ENCODE results near the gene FCRL6. TPM values are rescaled to one million over a fixed set of nuclear protein-coding genes. Genes with fewer than 3 reads are reported as not detected.

Gene FCRL6
- total and polyA plus RNA-seq, 2 donors (not counting 3 experiments of a cell fraction or from before 2014, with no cell fraction given): 0.06 TPM; not detected in 1

- Histone ChIP-seq H4K20me1 (replicated peaks; ENCODE audit: control insufficient read depth, extremely low read depth, insufficient read depth, low read length) (no peaks in the 10 kb centered on the region), H3K4me2 (ENCODE audit: insufficient read depth, low read length) (no peak overlapping the region), H3K9me1 (replicated peaks; ENCODE audit: control insufficient read depth, extremely low read depth, insufficient read depth, low read length) (no peaks in the 10 kb centered on the region), H3K27ac (ENCODE audit: insufficient read depth, low read depth, low read length) (no peak overlapping the region), H3K9me3 (replicated peaks; ENCODE audit: control insufficient read depth, insufficient read depth, low read length) (no peaks in the 10 kb centered on the region), H3K27me3 (ENCODE audit: control insufficient read depth in 2 of 2, insufficient read depth in 2 of 2, low read length in 2 of 2) (no peaks in the 10 kb centered on the region), H3K36me3 (ENCODE audit: control insufficient read depth in 2 of 2, extremely low read depth in 1 of 2, insufficient read depth in 2 of 2, low read length in 2 of 2) (no peaks in the 10 kb centered on the region), H3K4me3 (replicated peaks in 1 of 3; ENCODE audit: insufficient read depth in 1 of 3, low read depth in 1 of 3, low read length in 3 of 3) (no peak overlapping the region), H2AFZ (ENCODE audit: low read depth, low read length) (no peak overlapping the region), H3K9ac (replicated peaks; ENCODE audit: extremely low read depth, insufficient read depth, low read length) (no peak overlapping the region), H3K79me2 (ENCODE audit: control insufficient read depth, insufficient read depth, low read length) (no peaks in the 10 kb centered on the region), H3K4me1 (ENCODE audit: control insufficient read depth, extremely low read depth, insufficient read depth, low read length) (no peaks in the 10 kb centered on the region)
- DNase-seq (ENCODE audit: low read depth, low spot score): no peak
- no peak for TF ChIP-seq GATA2 (IDR thresholded peaks at IDR 0.05; ENCODE audit: insufficient read depth, insufficient read length, low read depth, low read length)
- no peak for TF ChIP-seq MYC (IDR thresholded peaks at IDR 0.05; ENCODE audit: low read depth, low read length)
- no peak for TF ChIP-seq FOS (IDR thresholded peaks at IDR 0.05; ENCODE audit: borderline replicate concordance, insufficient read depth, low read length)
- FAIRE-seq: no peak
- ChIA-PET POLR2A (no interaction called here), CTCF (interaction anchor here (1.3 to 2.0 kb wide), 4 partner anchors 36 to 173 kb away, joined by 5 to 57 read pairs (median 6); no protein-coding TSS in a partner anchor)
- intact Hi-C loops (cut with micrococcal nuclease): no loop called here
- no TSS peak for BruUV-seq (replicated peaks)
- dilution Hi-C loops (cut with MboI; ENCODE audit: extremely low pct_ligation_motif_present, low sequenced_read_pairs): no loop called here
Observed at GRCh38 chr1:159835356-159835755, 33.2 kb downstream of the FCRL6 start.

GRCh38 chr1:159835862-159836525, 33.8 kb downstream of the FCRL6 start:
- ChIA-PET CTCF (interaction anchor here (0.6 to 2.0 kb wide), 8 partner anchors 12 to 172 kb away, joined by 3 to 57 read pairs (median 6); no protein-coding TSS in a partner anchor), POLR2A (no interaction called here)
- no peak overlapping the region for H3K4me2 ChIP-seq (ENCODE audit: insufficient read depth, low read length)
- FAIRE-seq: no peak
- no peaks in the 10 kb centered on the region for H3K4me1 ChIP-seq (ENCODE audit: control insufficient read depth, extremely low read depth, insufficient read depth, low read length)
- dilution Hi-C loops (cut with MboI; ENCODE audit: extremely low pct_ligation_motif_present, low sequenced_read_pairs) (no loop called here), intact Hi-C loops (cut with micrococcal nuclease) (loop anchor here (1.0 kb wide), 1 partner anchor 55 kb away; no protein-coding TSS in a partner anchor)
- DNase-seq (ENCODE audit: low read depth, low spot score): peak; percentile 18
- H4K20me1 ChIP-seq (replicated peaks; ENCODE audit: control insufficient read depth, extremely low read depth, insufficient read depth, low read length): no peaks in the 10 kb centered on the region
- no peak overlapping the region for H3K9ac ChIP-seq (replicated peaks; ENCODE audit: extremely low read depth, insufficient read depth, low read length)
- H3K4me3 ChIP-seq (replicated peaks in 1 of 3; ENCODE audit: insufficient read depth in 1 of 3, low read depth in 1 of 3, low read length in 3 of 3): no peak overlapping the region
- H3K79me2 ChIP-seq (ENCODE audit: control insufficient read depth, insufficient read depth, low read length): no peaks in the 10 kb centered on the region
- H3K27ac ChIP-seq (ENCODE audit: insufficient read depth, low read depth, low read length): no peak overlapping the region
- no peaks in the 10 kb centered on the region for H3K9me3 ChIP-seq (replicated peaks; ENCODE audit: control insufficient read depth, insufficient read depth, low read length)
- no TSS peak for BruUV-seq (replicated peaks)
- H2AFZ ChIP-seq (ENCODE audit: low read depth, low read length): no peak overlapping the region
- H3K27me3 ChIP-seq (ENCODE audit: control insufficient read depth in 2 of 2, insufficient read depth in 2 of 2, low read length in 2 of 2): no peaks in the 10 kb centered on the region
- TF ChIP-seq, protein P1, sequence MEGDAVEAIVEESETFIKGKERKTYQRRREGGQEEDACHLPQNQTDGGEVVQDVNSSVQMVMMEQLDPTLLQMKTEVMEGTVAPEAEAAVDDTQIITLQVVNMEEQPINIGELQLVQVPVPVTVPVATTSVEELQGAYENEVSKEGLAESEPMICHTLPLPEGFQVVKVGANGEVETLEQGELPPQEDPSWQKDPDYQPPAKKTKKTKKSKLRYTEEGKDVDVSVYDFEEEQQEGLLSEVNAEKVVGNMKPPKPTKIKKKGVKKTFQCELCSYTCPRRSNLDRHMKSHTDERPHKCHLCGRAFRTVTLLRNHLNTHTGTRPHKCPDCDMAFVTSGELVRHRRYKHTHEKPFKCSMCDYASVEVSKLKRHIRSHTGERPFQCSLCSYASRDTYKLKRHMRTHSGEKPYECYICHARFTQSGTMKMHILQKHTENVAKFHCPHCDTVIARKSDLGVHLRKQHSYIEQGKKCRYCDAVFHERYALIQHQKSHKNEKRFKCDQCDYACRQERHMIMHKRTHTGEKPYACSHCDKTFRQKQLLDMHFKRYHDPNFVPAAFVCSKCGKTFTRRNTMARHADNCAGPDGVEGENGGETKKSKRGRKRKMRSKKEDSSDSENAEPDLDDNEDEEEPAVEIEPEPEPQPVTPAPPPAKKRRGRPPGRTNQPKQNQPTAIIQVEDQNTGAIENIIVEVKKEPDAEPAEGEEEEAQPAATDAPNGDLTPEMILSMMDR (IDR thresholded peaks at IDR 0.05; ENCODE audit: extremely low read depth in 1 of 2, insufficient read depth in 1 of 2, low read depth in 1 of 2, low read length in 2 of 2): peak in 1 of 2 donors; percentile 22
- no peak for TF ChIP-seq EZH2 (IDR thresholded peaks at IDR 0.05; ENCODE audit: borderline replicate concordance, low read depth, low read length, severe bottlenecking)
- H3K9me1 ChIP-seq (replicated peaks; ENCODE audit: control insufficient read depth, extremely low read depth, insufficient read depth, low read length): no peaks in the 10 kb centered on the region
- H3K36me3 ChIP-seq (ENCODE audit: control insufficient read depth in 2 of 2, extremely low read depth in 1 of 2, insufficient read depth in 2 of 2, low read length in 2 of 2): no peaks in the 10 kb centered on the region
